Kidney (tissue), 14 donors: ENCODE results near the gene U2SURP. TPM values are rescaled to one million over a fixed set of nuclear protein-coding genes. Genes with fewer than 3 reads are reported as not detected.
A peak's percentile ranks its signal among the peaks of the same experiment; 100 is the strongest.

Experiments used
- DNase-seq, 5 donors: peaks; one replicate each; pipeline ENCODE4 v3.0.0-alpha.2; 2013 to 2020
- FAIRE-seq: peaks from 2 replicates; lab custom pipeline; 2012; peaks lifted over from hg19 to GRCh38; lab: Jason Lieb, UNC
- H3K27ac ChIP-seq, 2 donors: one replicate each; pipeline ENCODE4 v1.7.0; 2013; ENCODE audit warnings: low read depth in 2 of 2, low read length in 2 of 2, inconsistent platforms in 1 of 2
- H3K27me3 ChIP-seq: one replicate; pipeline ENCODE4 v1.7.1; 2013; ENCODE audit warnings: low read length, inconsistent platforms; ENCODE audit not compliant: control insufficient read depth, insufficient read depth
- H3K36me3 ChIP-seq, 3 donors: one replicate each; pipeline versions ENCODE4 v1.7.0 to v1.7.1; 2013; ENCODE audit warnings: low read length in 3 of 3, control low read depth in 1 of 3, inconsistent platforms in 1 of 3; ENCODE audit not compliant: insufficient read depth in 3 of 3, control insufficient read depth in 2 of 3
- H3K4me1 ChIP-seq, 3 donors: one replicate each; pipeline versions ENCODE4 v1.7.0 to v1.7.1; 2013; ENCODE audit warnings: low read length in 3 of 3, inconsistent platforms in 1 of 3, low read depth in 1 of 3; ENCODE audit not compliant: control insufficient read depth in 2 of 3, insufficient read depth in 2 of 3
- H3K4me3 ChIP-seq, 3 donors: one replicate each; pipeline versions ENCODE4 v1.7.0 to v1.8.1; 2013; ENCODE audit warnings: low read length in 3 of 3, control low read depth in 1 of 3, inconsistent platforms in 1 of 3
- H3K9ac ChIP-seq, 3 donors: one replicate each; pipeline versions ENCODE4 v1.7.0 to v1.7.1; 2013; ENCODE audit warnings: low read length in 3 of 3, control low read depth in 1 of 3, inconsistent platforms in 1 of 3
- H3K9me3 ChIP-seq, 3 donors: one replicate each; pipeline versions ENCODE4 v1.7.0 to v1.7.1; 2013; ENCODE audit warnings: low read length in 3 of 3, control low read depth in 1 of 3, inconsistent platforms in 1 of 3; ENCODE audit not compliant: control insufficient read depth in 2 of 3, insufficient read depth in 1 of 3
- CTCF ChIP-seq: IDR thresholded peaks from 3 replicates; pipeline ENCODE4 v1.5.1; 2012; ENCODE audit warnings: mild to moderate bottlenecking, moderate library complexity, borderline replicate concordance; ENCODE audit not compliant: insufficient read depth; ENCODE audit errors: extremely low read depth
- intact Hi-C: fragments of 100-400 bp; cut with DNase I; formaldehyde crosslinking; loops from one replicate; pipeline ENCODE4 v1.11.1; 2022
- polyA plus RNA-seq: library from polyadenylated mRNA; stranded (reverse); fragments of 350-450 nt; fragmentation: Illumina TruSeq; extraction: RNeasy Lipid Tissue Mini Kit (QIAGEN cat#74804); gene quantifications from one replicate; pipeline ENCODE4 v1.2.3, GENCODE V29; 2014; ENCODE audit warnings: low read depth, low replicate concordance; ENCODE audit not compliant: insufficient read depth
- total RNA-seq: library from RNA; stranded (reverse); fragmentation: NEBNext Ultra II Directional; extraction: Animal tissue kit (Norgen Biotek cat#: 25700); gene quantifications from one replicate; pipeline ENCODE4 v1.2.1, GENCODE V29; 2021
- donor health status: control.
- donor health status: control.
- donor health status: control.
- donor health status: control.
- donor health status: control.
- donor health status: DM: yes; HTN: yes; CAD: no.
- donor health status: Normal renal cell carcinoma (clear cell type).

The U2SURP gene
- total and polyA plus RNA-seq, 2 donors from 2014 or later, result 23.0 to 97.7 TPM

GRCh38 chr3:143081844-143082778 is 80.7 kb downstream of the U2SURP start:
- no peak for TF ChIP-seq CTCF
- no peak for DNase-seq
- H3K4me1 ChIP-seq, result no peaks in the 10 kb centered on the region
- intact Hi-C loops, result no loop called here
- no peak overlapping the region for H3K4me3 ChIP-seq
- no peaks in the 10 kb centered on the region for H3K9me3 ChIP-seq
- no peaks in the 10 kb centered on the region for H3K36me3 ChIP-seq
- H3K27me3 ChIP-seq, result no peaks in the 10 kb centered on the region
- no peak overlapping the region for H3K27ac ChIP-seq
- no peak for FAIRE-seq
- no peak overlapping the region for H3K9ac ChIP-seq

- intact Hi-C loops, result no loop called here
- no peak for DNase-seq
- TF ChIP-seq CTCF, result no peak
- H3K36me3 ChIP-seq, result no peaks in the 10 kb centered on the region
- H3K9me3 ChIP-seq, result no peaks in the 10 kb centered on the region
- no peaks in the 10 kb centered on the region for H3K4me1 ChIP-seq
- H3K27ac ChIP-seq, result no peak overlapping the region
- no peak for FAIRE-seq
- no peak overlapping the region for H3K4me3 ChIP-seq
- H3K27me3 ChIP-seq, result no peaks in the 10 kb centered on the region
- H3K9ac ChIP-seq, result no peak overlapping the region
Observed at GRCh38 chr3:143083781-143084180, 82.4 kb downstream of the U2SURP start.

- FAIRE-seq, result no peak
- Histone ChIP-seq H3K4me1 (no peaks in the 10 kb centered on the region), H3K27ac (no peak overlapping the region), H3K27me3 (no peaks in the 10 kb centered on the region), H3K9me3 (no peaks in the 10 kb centered on the region), H3K36me3 (no peaks in the 10 kb centered on the region), H3K9ac (no peak overlapping the region), H3K4me3 (no peak overlapping the region)
- DNase-seq, result peak in 1 of 5 donors; percentile 55
- intact Hi-C loops, result no loop called here
- no peak for TF ChIP-seq CTCF
Observed at GRCh38 chr3:143084856-143085731, 83.7 kb downstream of the U2SURP start.
